GM23338 (cell line): ENCODE results near the gene CCDC30. TPM values are rescaled to one million over a fixed set of nuclear protein-coding genes. Genes with fewer than 3 reads are reported as not detected.

Experiments used
- ATAC-seq: fragments of 200-7000 bp; cut with Tn5 transposase; 3 replicates; pipeline ENCODE4 v1.9.1; 2020
- DNase-seq: peaks from one replicate; pipeline ENCODE4 v3.0.0-alpha.2; 2015; ENCODE audit warnings: low spot score
- H2AFZ ChIP-seq: fragments of 200-600 bp; sonication (generic); 2 replicates; pipeline ENCODE4 v1.8.0; 2016; ENCODE audit warnings: antibody characterized with exemption, mild to moderate bottlenecking, moderate library complexity
- H3F3A ChIP-seq: fragments of 200-600 bp; sonication (generic); replicated peaks from 2 replicates; pipeline ENCODE4 v1.8.0; 2017; ENCODE audit warnings: antibody characterized with exemption, mixed run types, low read depth
- H3K27ac ChIP-seq: fragments of 200-600 bp; sonication (generic); 2 replicates; pipeline ENCODE4 v1.6.1; 2016; ENCODE audit warnings: low read depth
- H3K27me3 ChIP-seq: fragments of 200-600 bp; sonication (generic); 2 replicates; pipeline ENCODE4 v1.8.0; 2016; ENCODE audit warnings: mild to moderate bottlenecking, mixed run types, moderate library complexity; ENCODE audit not compliant: insufficient read depth
- H3K36me3 ChIP-seq: fragments of 200-600 bp; sonication (generic); 2 replicates; pipeline ENCODE4 v1.8.0; 2016; ENCODE audit warnings: mild to moderate bottlenecking; ENCODE audit not compliant: insufficient read depth
- H3K4me1 ChIP-seq: fragments of 200-600 bp; sonication (generic); 2 replicates; pipeline ENCODE4 v1.8.0; 2016; ENCODE audit warnings: mild to moderate bottlenecking, moderate library complexity; ENCODE audit not compliant: insufficient read depth
- H3K4me2 ChIP-seq: fragments of 200-600 bp; sonication (generic); 2 replicates; pipeline ENCODE4 v1.7.1; 2017; ENCODE audit warnings: mixed run types
- H3K4me3 ChIP-seq: fragments of 200-600 bp; sonication (generic); 2 replicates; pipeline ENCODE4 v1.6.1; 2016; ENCODE audit warnings: mixed run types
- H3K79me2 ChIP-seq: fragments of 200-600 bp; sonication (generic); replicated peaks from 2 replicates; pipeline ENCODE4 v1.8.0; 2017; ENCODE audit warnings: mild to moderate bottlenecking; ENCODE audit not compliant: insufficient read depth
- H3K9me2 ChIP-seq: fragments of 200-600 bp; sonication (generic); 2 replicates; pipeline ENCODE4 v1.8.0; 2017; ENCODE audit not compliant: insufficient read depth
- H4K20me1 ChIP-seq: fragments of 200-600 bp; sonication (generic); replicated peaks from 2 replicates; pipeline ENCODE4 v1.8.0; 2017; ENCODE audit warnings: mild to moderate bottlenecking; ENCODE audit not compliant: insufficient read depth
- H3K27ac Mint-ChIP-seq: 2 replicates; pipeline ENCODE4 v1.8.0; 2020; ENCODE audit warnings: inconsistent platforms, mild to moderate bottlenecking, moderate library complexity, mixed read lengths
- H3K27me3 Mint-ChIP-seq: 3 replicates; pipeline ENCODE4 v1.8.0; 2022; ENCODE audit warnings: low read depth, mild to moderate bottlenecking, moderate library complexity, mixed read lengths, inconsistent platforms; ENCODE audit not compliant: insufficient read depth, poor library complexity
- H3K36me3 Mint-ChIP-seq: 3 replicates; pipeline ENCODE4 v1.8.0; 2021; ENCODE audit warnings: low read depth, mild to moderate bottlenecking, inconsistent platforms, moderate library complexity, mixed read lengths
- H3K4me1 Mint-ChIP-seq: 3 replicates; pipeline ENCODE4 v1.8.0; 2020; ENCODE audit warnings: mild to moderate bottlenecking, inconsistent platforms, mixed read lengths
- H3K4me3 Mint-ChIP-seq: 3 replicates; pipeline ENCODE4 v1.8.0; 2021; ENCODE audit warnings: moderate library complexity, mild to moderate bottlenecking, inconsistent platforms, mixed read lengths
- H3K9me3 Mint-ChIP-seq: 3 replicates; pipeline ENCODE4 v1.8.0; 2020; ENCODE audit warnings: moderate library complexity, mild to moderate bottlenecking, inconsistent platforms, mixed read lengths
- ETS1 ChIP-seq: IDR thresholded peaks from 2 replicates; pipeline ENCODE4 v1.6.1; 2016; ENCODE audit warnings: antibody characterized with exemption
- JUNB ChIP-seq: IDR thresholded peaks from one replicate; pipeline ENCODE4 v1.6.1; 2016; ENCODE audit warnings: antibody characterized with exemption; ENCODE audit not compliant: unreplicated experiment
- NANOG ChIP-seq: IDR thresholded peaks from 2 replicates; pipeline ENCODE4 v1.6.1; 2016; ENCODE audit warnings: antibody characterized with exemption, borderline replicate concordance
- REST ChIP-seq: IDR thresholded peaks from one replicate; pipeline ENCODE4 v1.6.1; 2018; ENCODE audit warnings: antibody characterized with exemption; ENCODE audit not compliant: unreplicated experiment
- ZNF114 ChIP-seq: fragments of 250-450 bp; sonication (Bioruptor Pico); IDR thresholded peaks from 2 replicates; pipeline ENCODE4 v1.5.0; 2020; ENCODE audit warnings: mild to moderate bottlenecking, moderate library complexity
- polyA plus RNA-seq: library from polyadenylated mRNA; unstranded; fragments of >200 nt; fragmentation: Nextera tagmentation; extraction: Ambion mirVana; gene quantifications from 2 replicates; pipeline ENCODE4 v1.2.1, GENCODE V29; 2016
- total RNA-seq: library from RNA; depleted of rRNA; stranded (reverse); fragments of >200 nt; shearing (Covaris generic); gene quantifications from 2 replicates; pipeline ENCODE4 v1.2.3, GENCODE V29; 2014
- TF ChIP-seq, protein P1 (sequence below), 2 experiments: fragments of 200-600 bp in 1 of 2; sonication (generic) in 1 of 2; conservative IDR thresholded peaks; 2 replicates each; pipeline versions ENCODE4 v1.5.1 to v1.6.1; 2016 to 2017; ENCODE audit warnings: antibody characterized with exemption in 2 of 2, low read depth in 2 of 2, mild to moderate bottlenecking in 2 of 2, moderate library complexity in 1 of 2

CCDC30 gene
- total and polyA plus RNA-seq, 2 experiments from 2014 or later: 0.56 to 1.8 TPM

DNA sequence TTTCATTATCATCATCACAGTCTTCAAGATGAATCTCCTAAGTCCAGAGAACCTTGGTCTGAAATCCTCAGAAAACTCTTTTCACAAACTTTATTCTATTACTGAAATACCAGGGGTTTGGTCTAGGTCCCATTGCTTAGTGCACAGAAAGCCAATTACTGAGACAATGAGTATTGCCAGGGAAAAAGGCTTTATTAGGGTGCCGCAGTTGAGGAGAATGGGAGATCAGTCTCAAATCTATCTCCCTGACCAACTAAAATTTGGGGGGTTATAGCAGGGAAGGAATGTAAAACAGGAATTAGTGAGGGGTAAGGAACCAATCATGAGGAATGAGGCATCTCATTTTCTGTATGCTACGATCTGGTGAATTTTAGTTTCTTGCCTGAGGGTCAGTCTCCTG lies 124.7 kb downstream of the CCDC30 start:
- H3K27ac Mint-ChIP-seq: no peak overlapping the region

DNA sequence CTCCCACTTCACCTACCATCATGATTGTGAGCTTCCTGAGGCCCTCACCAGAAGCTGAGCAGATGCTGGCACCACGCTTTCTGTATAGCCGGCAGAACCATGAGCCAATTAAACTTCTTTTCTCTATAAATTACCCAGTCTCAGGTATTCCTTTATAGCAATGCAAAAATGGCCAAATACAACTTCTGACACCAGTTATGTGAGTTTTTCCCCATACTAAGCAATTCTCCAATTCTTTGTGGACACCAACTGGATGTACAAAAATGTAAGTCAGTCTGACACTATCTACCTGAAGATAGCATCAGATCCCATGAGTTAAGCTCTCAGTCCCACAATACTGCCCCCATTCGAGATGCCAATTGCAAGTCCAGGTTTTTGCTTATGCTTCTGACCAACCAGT lies 129.7 kb downstream of the CCDC30 start:
- H3K4me1 Mint-ChIP-seq: no peaks in the 10 kb centered on the region
- H3K36me3 Mint-ChIP-seq: peaks cover 5% of the 10 kb centered on the region; the same call in 2 of the 3 replicates
- H3K4me3 Mint-ChIP-seq: no peak overlapping the region
- H3K27me3 Mint-ChIP-seq: no peaks in the 10 kb centered on the region
- no peak overlapping the region for H3K4me2 ChIP-seq
- peaks cover 10% of the 10 kb centered on the region for H3K9me3 Mint-ChIP-seq
- H3K27ac Mint-ChIP-seq: no peak overlapping the region
- no peaks in the 10 kb centered on the region for H3F3A ChIP-seq
- no peak overlapping the region for H2AFZ ChIP-seq
- no peak overlapping the region for H3K27ac ChIP-seq
- no peaks in the 10 kb centered on the region for H3K9me2 ChIP-seq
- H3K4me1 ChIP-seq: no peaks in the 10 kb centered on the region
- no peaks in the 10 kb centered on the region for H3K27me3 ChIP-seq
- ATAC-seq: no peak
- no peak overlapping the region for H3K4me3 ChIP-seq
- DNase-seq: no peak
- no peaks in the 10 kb centered on the region for H3K79me2 ChIP-seq
- H4K20me1 ChIP-seq: no peaks in the 10 kb centered on the region
- H3K36me3 ChIP-seq: peaks cover 1% of the 10 kb centered on the region; the same call in 1 of the 2 replicates
- TF ChIP-seq ETS1 (no peak), NANOG (no peak)
- TF ChIP-seq, protein P1, sequence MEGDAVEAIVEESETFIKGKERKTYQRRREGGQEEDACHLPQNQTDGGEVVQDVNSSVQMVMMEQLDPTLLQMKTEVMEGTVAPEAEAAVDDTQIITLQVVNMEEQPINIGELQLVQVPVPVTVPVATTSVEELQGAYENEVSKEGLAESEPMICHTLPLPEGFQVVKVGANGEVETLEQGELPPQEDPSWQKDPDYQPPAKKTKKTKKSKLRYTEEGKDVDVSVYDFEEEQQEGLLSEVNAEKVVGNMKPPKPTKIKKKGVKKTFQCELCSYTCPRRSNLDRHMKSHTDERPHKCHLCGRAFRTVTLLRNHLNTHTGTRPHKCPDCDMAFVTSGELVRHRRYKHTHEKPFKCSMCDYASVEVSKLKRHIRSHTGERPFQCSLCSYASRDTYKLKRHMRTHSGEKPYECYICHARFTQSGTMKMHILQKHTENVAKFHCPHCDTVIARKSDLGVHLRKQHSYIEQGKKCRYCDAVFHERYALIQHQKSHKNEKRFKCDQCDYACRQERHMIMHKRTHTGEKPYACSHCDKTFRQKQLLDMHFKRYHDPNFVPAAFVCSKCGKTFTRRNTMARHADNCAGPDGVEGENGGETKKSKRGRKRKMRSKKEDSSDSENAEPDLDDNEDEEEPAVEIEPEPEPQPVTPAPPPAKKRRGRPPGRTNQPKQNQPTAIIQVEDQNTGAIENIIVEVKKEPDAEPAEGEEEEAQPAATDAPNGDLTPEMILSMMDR (conservative IDR thresholded peaks at IDR 0.05; ENCODE audit: low read depth in 2 of 2): no peak

More for the DNA sequence above, 124.7 kb downstream of the CCDC30 start:
- ATAC-seq: no peak
- Mint-ChIP-seq H3K27me3 (no peaks in the 10 kb centered on the region), H3K4me3 (no peak overlapping the region), H3K4me1 (no peaks in the 10 kb centered on the region), H3K9me3 (peaks cover 21% of the 10 kb centered on the region), H3K36me3 (peaks cover 15% of the 10 kb centered on the region; the same call in 2 of the 3 replicates)
- H3F3A ChIP-seq: no peaks in the 10 kb centered on the region
- H3K27me3 ChIP-seq: no peaks in the 10 kb centered on the region
- H3K9me2 ChIP-seq: no peaks in the 10 kb centered on the region
- no peak overlapping the region for H3K27ac ChIP-seq
- H3K79me2 ChIP-seq: no peaks in the 10 kb centered on the region
- no peaks in the 10 kb centered on the region for H4K20me1 ChIP-seq
- H2AFZ ChIP-seq: no peak overlapping the region
- TF ChIP-seq ZNF114 (CRISPR knock-in tag) (no peak), NANOG (no peak), JUNB (no peak), REST (no peak)
- no peak overlapping the region for H3K4me3 ChIP-seq
- peaks cover 11% of the 10 kb centered on the region for H3K36me3 ChIP-seq
- no peaks in the 10 kb centered on the region for H3K4me1 ChIP-seq
- no peak for DNase-seq
- no peak overlapping the region for H3K4me2 ChIP-seq
